CD4-positive, alpha-beta memory T cell (primary cell): ENCODE results near the gene TAF1C. TPM values are rescaled to one million over a fixed set of nuclear protein-coding genes. Genes with fewer than 3 reads are reported as not detected.

ENCODE experiments used
- CTCF ChIA-PET: fragments of 350-600 bp; sonication (Branson Sonifier 250); formaldehyde crosslinking; loops from one replicate; lab custom pipeline; 2021; ENCODE audit warnings: inconsistent platforms; ENCODE audit not compliant: partially characterized antibody; lab: Charles Lee
- POLR2A ChIA-PET: fragments of 350-600 bp; sonication (Branson Sonifier 250); formaldehyde crosslinking; loops from one replicate; lab custom pipeline; 2021; ENCODE audit not compliant: partially characterized antibody; lab: Charles Lee
- DNase-seq, 5 donors: peaks; one replicate each; pipeline versions ENCODE4 v3.0.0 to v3.0.0-alpha.2; 2020 to 2022; ENCODE audit warnings: mixed read lengths in 1 of 5
- H3K27ac ChIP-seq: one replicate; pipeline ENCODE4 v1.7.0; 2013; ENCODE audit warnings: low read depth, low read length
- H3K27me3 ChIP-seq: 2 replicates; pipeline ENCODE4 v1.7.0; 2013; ENCODE audit warnings: mild to moderate bottlenecking, low read length, moderate library complexity; ENCODE audit not compliant: insufficient read depth
- H3K36me3 ChIP-seq: 2 replicates; pipeline ENCODE4 v1.7.0; 2013; ENCODE audit warnings: mild to moderate bottlenecking, low read length, moderate library complexity; ENCODE audit not compliant: insufficient read depth
- H3K4me1 ChIP-seq: 2 replicates; pipeline ENCODE4 v1.7.0; 2013; ENCODE audit warnings: mild to moderate bottlenecking, low read length, moderate library complexity; ENCODE audit not compliant: insufficient read depth
- H3K4me3 ChIP-seq, 2 donors: one replicate each; pipeline ENCODE4 v1.7.0; 2013; ENCODE audit warnings: low read length in 2 of 2, mild to moderate bottlenecking in 1 of 2
- H3K9me3 ChIP-seq, 2 donors: one replicate each; pipeline ENCODE4 v1.7.0; 2013; ENCODE audit warnings: low read length in 2 of 2, control low read depth in 1 of 2; ENCODE audit not compliant: control insufficient read depth in 1 of 2
- H3K27ac Mint-ChIP-seq, 7 donors: one replicate each; pipeline ENCODE4 v1.8.0; 2020 to 2021; ENCODE audit warnings: mixed read lengths in 7 of 7, mild to moderate bottlenecking in 6 of 7, inconsistent platforms in 3 of 7, moderate library complexity in 3 of 7
- H3K27me3 Mint-ChIP-seq, 2 donors: one replicate each; pipeline ENCODE4 v1.8.0; 2020 to 2021; ENCODE audit warnings: mixed read lengths in 2 of 2
- H3K36me3 Mint-ChIP-seq, 2 donors: one replicate each; pipeline ENCODE4 v1.8.0; 2020 to 2021; ENCODE audit warnings: mixed read lengths in 2 of 2, inconsistent platforms in 1 of 2, mild to moderate bottlenecking in 1 of 2
- H3K4me1 Mint-ChIP-seq, 4 donors: one replicate each; pipeline ENCODE4 v1.8.0; 2020 to 2021; ENCODE audit warnings: mixed read lengths in 4 of 4, mild to moderate bottlenecking in 1 of 4
- H3K4me3 Mint-ChIP-seq, 8 donors: one replicate each; pipeline ENCODE4 v1.8.0; 2020 to 2021; ENCODE audit warnings: mixed read lengths in 8 of 8, mild to moderate bottlenecking in 7 of 8, moderate library complexity in 6 of 8, inconsistent platforms in 3 of 8
- H3K9me3 Mint-ChIP-seq, 8 donors: one replicate each; pipeline ENCODE4 v1.8.0; 2020 to 2021; ENCODE audit warnings: mixed read lengths in 8 of 8, mild to moderate bottlenecking in 5 of 8, inconsistent platforms in 3 of 8, moderate library complexity in 1 of 8
- intact Hi-C: fragments of 100-400 bp; cut with micrococcal nuclease; formaldehyde crosslinking; loops from one replicate; pipeline ENCODE4 v1.15.1; 2023
- polyA plus RNA-seq, 2 donors: library from polyadenylated mRNA; unstranded; fragments of 300-500 nt; fragmentation: Illumina TruSeq; gene quantifications; one replicate each; pipeline ENCODE4 v1.2.3, GENCODE V29; 2021
- total RNA-seq, 2 experiments: library from RNA; stranded (reverse); gene quantifications; one replicate each; pipeline ENCODE4 v1.2.3, GENCODE V29; 2021

Gene TAF1C
- total and polyA plus RNA-seq, 4 experiments from 2014 or later = 4.1 to 102 (median 51.2) TPM

DNA sequence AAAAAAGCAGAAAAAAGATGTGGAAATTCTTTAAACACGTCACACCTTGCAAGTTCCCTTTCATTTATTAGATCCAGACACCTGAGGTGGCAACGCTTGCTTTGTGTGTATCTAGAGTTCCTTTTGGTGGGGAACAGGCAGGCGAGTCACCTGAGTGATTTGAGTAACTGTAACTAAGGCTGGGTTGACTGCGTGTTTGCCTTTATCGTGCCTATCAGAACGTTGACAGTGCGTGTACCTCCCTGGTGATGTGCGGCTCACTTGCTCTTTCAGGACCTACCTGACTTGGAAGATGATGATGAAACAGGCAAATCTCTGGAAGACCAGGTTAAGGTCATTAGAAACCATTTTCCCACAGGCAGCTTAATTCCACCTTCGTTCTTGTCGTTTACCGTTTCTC, 12.5 kb downstream of the TAF1C start:
- H3K4me1 Mint-ChIP-seq = peaks cover 0 to 6% (median 5%) of the 10 kb centered on the region in 4 donors
- intact Hi-C loops = loop anchor here (2.0 kb wide), 1 partner anchor 58 kb away; the partner anchor contains the start of gene MBTPS1
- H3K9me3 Mint-ChIP-seq = no peaks in the 10 kb centered on the region
- ChIA-PET POLR2A (interaction anchor here (1.6 kb wide), 1 partner anchor 90 kb away, joined by 5 read pairs; no protein-coding TSS in a partner anchor), CTCF (interaction anchor here (0.9 to 7.4 kb wide), 8 partner anchors 10 to 217 kb away, joined by 3 to 78 read pairs (median 6); partner anchors contain the start of genes MBTPS1 and TAF1C)
- Histone ChIP-seq H3K9me3 (no peaks in the 10 kb centered on the region), H3K36me3 (peaks cover 8% of the 10 kb centered on the region), H3K27ac (no peak overlapping the region), H3K27me3 (no peaks in the 10 kb centered on the region), H3K4me1 (no peaks in the 10 kb centered on the region), H3K4me3 (no peak overlapping the region)
- peaks cover 0 to 13% of the 10 kb centered on the region in 2 donors for H3K36me3 Mint-ChIP-seq
- no peak overlapping the region for H3K4me3 Mint-ChIP-seq
- no peak overlapping the region for H3K27ac Mint-ChIP-seq
- no peak for DNase-seq
- H3K27me3 Mint-ChIP-seq = peaks cover 4 to 8% of the 10 kb centered on the region in 2 donors

- no peaks in the 10 kb centered on the region for H3K9me3 Mint-ChIP-seq
- H3K4me1 Mint-ChIP-seq = no peaks in the 10 kb centered on the region
- no peaks in the 10 kb centered on the region for H3K36me3 Mint-ChIP-seq
- no peaks in the 10 kb centered on the region for H3K4me1 ChIP-seq
- peaks cover 10 to 18% of the 10 kb centered on the region in 2 donors for H3K27me3 Mint-ChIP-seq
- POLR2A ChIA-PET = no interaction called here
- no peak overlapping the region for H3K4me3 Mint-ChIP-seq
- CTCF ChIA-PET = interaction anchor here (1.8 kb wide), 1 partner anchor 17 kb away, joined by 5 read pairs; the partner anchor contains the start of gene TAF1C
- peak overlapping the region in 1 of 7 donors; percentile 30 for H3K27ac Mint-ChIP-seq
- H3K27me3 ChIP-seq = peaks cover 4% of the 10 kb centered on the region
- DNase-seq = no peak
- no peak overlapping the region for H3K4me3 ChIP-seq
- no peaks in the 10 kb centered on the region for H3K36me3 ChIP-seq
- intact Hi-C loops = no loop called here
- H3K27ac ChIP-seq = no peak overlapping the region
- no peaks in the 10 kb centered on the region for H3K9me3 ChIP-seq
Observed at GRCh38 chr16:84169765-84170310, 17.0 kb downstream of the TAF1C start.

GRCh38 chr16:84166796-84167695, 19.8 kb downstream of the TAF1C start:
- no peak overlapping the region for H3K27ac ChIP-seq
- Mint-ChIP-seq H3K27me3 (peaks cover 13 to 29% of the 10 kb centered on the region in 2 donors), H3K9me3 (no peaks in the 10 kb centered on the region), H3K4me1 (no peaks in the 10 kb centered on the region), H3K4me3 (no peak overlapping the region), H3K27ac (no peak overlapping the region), H3K36me3 (no peaks in the 10 kb centered on the region)
- ChIA-PET CTCF (interaction anchor here (1.4 to 1.6 kb wide), 2 partner anchors 8 to 82 kb away, joined by 3 to 5 read pairs; no protein-coding TSS in a partner anchor), POLR2A (no interaction called here)
- no peaks in the 10 kb centered on the region for H3K36me3 ChIP-seq
- H3K27me3 ChIP-seq = peaks cover 4% of the 10 kb centered on the region
- DNase-seq = no peak
- no peaks in the 10 kb centered on the region for H3K4me1 ChIP-seq
- H3K4me3 ChIP-seq = no peak overlapping the region
- H3K9me3 ChIP-seq = no peaks in the 10 kb centered on the region
- intact Hi-C loops = no loop called here

DNA sequence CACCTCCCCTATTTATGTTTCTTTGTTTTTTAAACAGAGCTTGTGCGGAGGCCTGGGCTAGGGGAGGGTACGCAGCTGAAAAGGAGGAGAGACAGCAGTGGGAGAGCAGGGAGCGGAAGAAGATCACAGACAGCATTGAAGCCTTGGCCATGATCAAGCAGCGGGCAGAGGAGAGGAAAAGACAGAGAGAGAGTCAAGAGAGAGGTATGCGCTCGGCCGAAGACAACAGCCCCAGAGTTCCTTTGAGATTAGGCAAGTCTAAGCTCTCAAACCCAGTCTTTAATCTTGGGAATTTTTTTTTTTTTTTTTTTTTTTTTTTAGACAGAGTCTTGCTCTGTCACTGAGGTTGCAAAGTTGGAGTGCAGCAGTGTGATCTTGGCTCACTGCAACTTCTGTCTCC, 21.1 kb downstream of the TAF1C start:
- no peaks in the 10 kb centered on the region for H3K9me3 Mint-ChIP-seq
- Histone ChIP-seq H3K9me3 (no peaks in the 10 kb centered on the region), H3K27me3 (peaks cover 4% of the 10 kb centered on the region), H3K36me3 (no peaks in the 10 kb centered on the region), H3K4me3 (no peak overlapping the region), H3K27ac (no peak overlapping the region), H3K4me1 (no peaks in the 10 kb centered on the region)
- DNase-seq = no peak
- intact Hi-C loops = no loop called here
- no peak overlapping the region for H3K4me3 Mint-ChIP-seq
- H3K4me1 Mint-ChIP-seq = no peaks in the 10 kb centered on the region
- POLR2A ChIA-PET = interaction anchor here (0.6 kb wide), 1 partner anchor 164 kb away, joined by 3 read pairs; no protein-coding TSS in a partner anchor
- peaks cover 13 to 32% of the 10 kb centered on the region in 2 donors for H3K27me3 Mint-ChIP-seq
- no peaks in the 10 kb centered on the region for H3K36me3 Mint-ChIP-seq
- no peak overlapping the region for H3K27ac Mint-ChIP-seq
- CTCF ChIA-PET = no interaction called here

DNA sequence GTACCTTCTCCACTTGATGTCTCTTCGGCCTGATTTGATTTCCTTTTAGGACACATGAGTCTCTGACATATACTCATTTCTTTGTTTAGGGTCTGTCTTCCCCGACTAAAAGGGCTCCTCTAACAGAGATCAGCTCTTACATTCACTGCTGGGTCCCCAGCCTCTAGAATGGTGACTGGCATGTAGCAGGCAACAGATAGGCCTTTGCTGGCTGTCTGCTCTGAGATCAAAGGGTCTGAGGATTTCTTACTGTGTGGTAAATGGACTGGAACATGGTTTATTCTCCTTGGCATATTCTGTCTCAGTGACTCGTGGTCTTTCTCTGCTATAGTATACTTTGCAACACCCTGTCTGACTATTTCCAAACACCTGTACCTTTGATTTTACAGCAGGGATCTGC, 25.1 kb downstream of the TAF1C start:
- peaks cover 18 to 42% of the 10 kb centered on the region in 2 donors for H3K27me3 Mint-ChIP-seq
- Histone ChIP-seq H3K27ac (no peak overlapping the region), H3K9me3 (no peaks in the 10 kb centered on the region), H3K4me3 (no peak overlapping the region), H3K36me3 (no peaks in the 10 kb centered on the region), H3K4me1 (no peaks in the 10 kb centered on the region), H3K27me3 (peaks cover 4% of the 10 kb centered on the region)
- ChIA-PET POLR2A (no interaction called here), CTCF (no interaction called here)
- no peaks in the 10 kb centered on the region for H3K9me3 Mint-ChIP-seq
- peak overlapping the region in 1 of 7 donors; percentile 10 for H3K27ac Mint-ChIP-seq
- intact Hi-C loops = no loop called here
- H3K4me1 Mint-ChIP-seq = no peaks in the 10 kb centered on the region
- H3K36me3 Mint-ChIP-seq = no peaks in the 10 kb centered on the region
- no peak for DNase-seq
- no peak overlapping the region for H3K4me3 Mint-ChIP-seq

DNA sequence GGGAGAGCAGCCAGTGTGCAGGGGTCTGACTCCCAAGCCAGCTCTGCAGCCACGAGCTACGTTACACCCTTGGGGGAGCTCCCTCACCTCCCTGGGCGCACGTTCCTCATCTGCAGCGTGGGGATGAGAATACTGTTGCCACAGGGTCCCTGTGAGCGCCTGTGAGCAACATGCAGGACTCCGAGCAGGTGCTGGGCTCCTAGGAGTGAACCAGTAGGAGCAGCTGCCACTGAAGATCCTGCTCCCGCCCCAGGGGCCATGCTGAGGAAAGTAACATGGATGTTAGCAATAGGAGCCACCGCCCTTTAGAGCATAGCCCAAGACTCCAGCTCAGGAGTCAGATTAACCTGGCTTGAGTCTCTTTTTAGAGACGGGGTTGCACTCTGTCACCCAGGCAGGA, 25.8 kb downstream of the TAF1C start:
- peaks cover 4% of the 10 kb centered on the region for H3K27me3 ChIP-seq
- Mint-ChIP-seq H3K4me1 (no peaks in the 10 kb centered on the region), H3K9me3 (no peaks in the 10 kb centered on the region), H3K27me3 (peaks cover 16 to 42% of the 10 kb centered on the region in 2 donors), H3K27ac (no peak overlapping the region), H3K36me3 (no peaks in the 10 kb centered on the region), H3K4me3 (no peak overlapping the region)
- H3K4me3 ChIP-seq = no peak overlapping the region
- no peak overlapping the region for H3K27ac ChIP-seq
- H3K4me1 ChIP-seq = no peaks in the 10 kb centered on the region
- POLR2A ChIA-PET = no interaction called here
- H3K9me3 ChIP-seq = no peaks in the 10 kb centered on the region
- DNase-seq = no peak
- CTCF ChIA-PET = no interaction called here
- H3K36me3 ChIP-seq = no peaks in the 10 kb centered on the region
- intact Hi-C loops = no loop called here

DNA sequence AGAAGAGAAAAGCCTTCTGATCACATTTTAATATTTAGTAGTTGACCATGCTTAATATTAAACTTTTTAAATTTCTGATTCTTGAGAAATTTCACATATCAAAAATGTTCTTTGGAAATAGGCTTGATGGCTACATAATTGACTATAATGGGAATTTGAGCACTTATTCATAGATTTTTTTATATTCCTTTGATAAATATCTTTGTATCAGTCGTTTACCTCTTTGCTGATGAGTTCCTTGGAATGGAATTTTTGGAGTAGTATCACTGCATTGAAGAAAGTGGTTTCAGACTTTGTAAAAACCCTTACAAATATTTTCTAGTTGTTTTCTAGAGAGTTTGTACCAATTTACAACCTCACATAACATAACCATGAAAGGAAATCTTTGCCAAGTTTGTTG, 27.1 kb downstream of the TAF1C start:
- H3K27ac Mint-ChIP-seq = no peak overlapping the region
- CTCF ChIA-PET = interaction anchor here (0.7 kb wide), 1 partner anchor 10 kb away, joined by 3 read pairs; no protein-coding TSS in a partner anchor
- DNase-seq = no peak
- H3K9me3 ChIP-seq = no peaks in the 10 kb centered on the region
- no peaks in the 10 kb centered on the region for H3K9me3 Mint-ChIP-seq
- peaks cover 17 to 39% of the 10 kb centered on the region in 2 donors for H3K27me3 Mint-ChIP-seq
- no peaks in the 10 kb centered on the region for H3K4me1 Mint-ChIP-seq
- H3K36me3 ChIP-seq = no peaks in the 10 kb centered on the region
- no peaks in the 10 kb centered on the region for H3K27me3 ChIP-seq
- no peak overlapping the region for H3K4me3 Mint-ChIP-seq
- H3K4me3 ChIP-seq = no peak overlapping the region
- H3K36me3 Mint-ChIP-seq = no peaks in the 10 kb centered on the region
- intact Hi-C loops = no loop called here
- POLR2A ChIA-PET = interaction anchor here (0.6 kb wide), 1 partner anchor 16 kb away, joined by 3 read pairs; no protein-coding TSS in a partner anchor
- no peaks in the 10 kb centered on the region for H3K4me1 ChIP-seq
- no peak overlapping the region for H3K27ac ChIP-seq
